CD4-positive, alpha-beta T cell treated with Interleukin-6 for 4 hours (primary cell): ENCODE data around the gene MAP3K20.
"Not testable (repeated sequence)": the region's sequence is repeated elsewhere in the genome, so short reads cannot be mapped to it uniquely, and the experiment has no call there.

Experiments
- DNase-seq: peaks from one replicate; pipeline ENCODE4 v3.0.0-alpha.2; 2020; ENCODE audit warnings: mixed read lengths

Gene MAP3K20

GRCh38 chr2:173075781-173076580, at the start of gene MAP3K20:
MAP3K20 (plus strand) TSS chr2:173075846; CDS start chr2:173091032, 15,186 bp downstream.
- DNase-seq: peak; percentile 49

- no peak for DNase-seq
These were observed 49.2 kb upstream of the MAP3K20 start for GRCh38 chr2:173026479-173026878.

- peak; percentile 76 for DNase-seq
These were observed 48.2 kb upstream of the MAP3K20 start for GRCh38 chr2:173027181-173028128.

- DNase-seq: no peak
These were observed 47.5 kb upstream of the MAP3K20 start for GRCh38 chr2:173028141-173028540.

- DNase-seq: no peak
These were observed 47.0 kb upstream of the MAP3K20 start for GRCh38 chr2:173028671-173029070.

GRCh38 chr2:173030561-173031490, 44.8 kb upstream of the MAP3K20 start:
- DNase-seq: no peak

GRCh38 chr2:173032032-173032431, 43.6 kb upstream of the MAP3K20 start:
- DNase-seq: no peak

- no peak for DNase-seq
These were observed 42.6 kb upstream of the MAP3K20 start for GRCh38 chr2:173033084-173033483.

GRCh38 chr2:173034143-173034542, 41.5 kb upstream of the MAP3K20 start:
- no peak for DNase-seq

- no peak for DNase-seq
These were observed 38.2 kb upstream of the MAP3K20 start for GRCh38 chr2:173037245-173038120.

GRCh38 chr2:173038257-173038656, 37.4 kb upstream of the MAP3K20 start:
- DNase-seq: not testable (repeated sequence)

- no peak for DNase-seq
These were observed 34.9 kb upstream of the MAP3K20 start for GRCh38 chr2:173040729-173041128.

- no peak for DNase-seq
These were observed 32.2 kb upstream of the MAP3K20 start for GRCh38 chr2:173043476-173043875.

GRCh38 chr2:173043897-173044519, 31.6 kb upstream of the MAP3K20 start:
- no peak for DNase-seq

- no peak for DNase-seq
These were observed 31.0 kb upstream of the MAP3K20 start for GRCh38 chr2:173044686-173045085.

- DNase-seq: no peak
These were observed 30.5 kb upstream of the MAP3K20 start for GRCh38 chr2:173045181-173045580.

- no peak for DNase-seq
These were observed 27.1 kb upstream of the MAP3K20 start for GRCh38 chr2:173048522-173048896.

GRCh38 chr2:173048897-173049661, 26.6 kb upstream of the MAP3K20 start:
- DNase-seq: no peak

- no peak for DNase-seq
These were observed 25.8 kb upstream of the MAP3K20 start for GRCh38 chr2:173049831-173050230.

GRCh38 chr2:173050684-173051083, 25.0 kb upstream of the MAP3K20 start:
- DNase-seq: no peak
